H9 (cell line): ENCODE results near the gene CEP170B. TPM values are rescaled to one million over a fixed set of nuclear protein-coding genes. Genes with fewer than 3 reads are reported as not detected.

ENCODE experiments used
- DNase-seq: peaks from one replicate; pipeline ENCODE4 v3.0.0-alpha.2; 2017
- H2AFZ ChIP-seq: one replicate; pipeline ENCODE4 v1.6.1; 2013; ENCODE audit warnings: mild to moderate bottlenecking, low read length, control low read depth, moderate library complexity
- H2AK5ac ChIP-seq: 2 replicates; pipeline ENCODE4 v1.6.1; 2013; ENCODE audit warnings: low read length, control low read depth, mixed read lengths; ENCODE audit not compliant: insufficient read length
- H2BK120ac ChIP-seq: one replicate; pipeline ENCODE4 v1.6.1; 2013; ENCODE audit warnings: low read depth, mild to moderate bottlenecking, low read length, control low read depth, inconsistent platforms; ENCODE audit not compliant: poor library complexity, severe bottlenecking
- H2BK12ac ChIP-seq: 2 replicates; pipeline ENCODE4 v1.6.1; 2013; ENCODE audit warnings: low read length, control low read depth, mixed read lengths, low read depth; ENCODE audit not compliant: insufficient read length
- H2BK15ac ChIP-seq: 2 replicates; pipeline ENCODE4 v1.6.1; 2013; ENCODE audit warnings: low read depth, low read length, control low read depth
- H2BK20ac ChIP-seq: one replicate; pipeline ENCODE4 v1.6.1; 2013; ENCODE audit warnings: low read depth, mild to moderate bottlenecking, low read length, control low read depth, inconsistent platforms; ENCODE audit not compliant: poor library complexity, severe bottlenecking
- H2BK5ac ChIP-seq: 2 replicates; pipeline ENCODE4 v1.6.1; 2013; ENCODE audit warnings: low read length, control low read depth, mixed read lengths; ENCODE audit not compliant: insufficient read length
- H3K14ac ChIP-seq: 2 replicates; pipeline ENCODE4 v1.6.1; 2013; ENCODE audit warnings: low read length, control low read depth; ENCODE audit not compliant: insufficient read depth
- H3K18ac ChIP-seq: 2 replicates; pipeline ENCODE4 v1.6.1; 2013; ENCODE audit warnings: low read depth, mild to moderate bottlenecking, mixed read lengths, low read length, control low read depth; ENCODE audit not compliant: insufficient read length
- H3K23ac ChIP-seq: 2 replicates; pipeline ENCODE4 v1.6.1; 2013; ENCODE audit warnings: low read length, control low read depth, mixed read lengths, low read depth; ENCODE audit not compliant: insufficient read length
- H3K23me2 ChIP-seq: 2 replicates; pipeline ENCODE4 v1.6.1; 2013; ENCODE audit warnings: low read depth, mild to moderate bottlenecking, mixed read lengths, low read length, control low read depth; ENCODE audit not compliant: insufficient read length, poor library complexity, severe bottlenecking
- H3K27ac ChIP-seq: 2 replicates; pipeline ENCODE4 v1.5.1; 2013; ENCODE audit warnings: low read length, control low read depth, mixed read lengths, low read depth; ENCODE audit not compliant: insufficient read length
- H3K27me3 ChIP-seq: 2 replicates; pipeline ENCODE4 v1.6.1; 2013; ENCODE audit warnings: low read length, control low read depth, inconsistent platforms; ENCODE audit not compliant: insufficient read depth
- H3K4ac ChIP-seq: 2 replicates; pipeline ENCODE4 v1.6.1; 2013; ENCODE audit warnings: low read depth, mild to moderate bottlenecking, control low read depth, inconsistent platforms, low read length, moderate library complexity
- H3K4me1 ChIP-seq: 2 replicates; pipeline ENCODE4 v1.6.1; 2013; ENCODE audit warnings: low read length, control low read depth, inconsistent platforms; ENCODE audit not compliant: insufficient read depth
- H3K4me2 ChIP-seq: 2 replicates; pipeline ENCODE4 v1.6.1; 2013; ENCODE audit warnings: low read length, control low read depth, mixed read lengths; ENCODE audit not compliant: insufficient read length, insufficient read depth
- H3K56ac ChIP-seq: 2 replicates; pipeline ENCODE4 v1.6.1; 2013; ENCODE audit warnings: low read depth, mild to moderate bottlenecking, mixed read lengths, low read length, control low read depth; ENCODE audit not compliant: insufficient read length
- H3K79me1 ChIP-seq: 2 replicates; pipeline ENCODE4 v1.6.1; 2013; ENCODE audit warnings: low read depth, mild to moderate bottlenecking, moderate library complexity, low read length, control low read depth, inconsistent platforms; ENCODE audit not compliant: insufficient read depth, poor library complexity, severe bottlenecking
- H3K79me2 ChIP-seq: 2 replicates; pipeline ENCODE4 v1.6.1; 2013; ENCODE audit warnings: low read length, control low read depth, inconsistent platforms; ENCODE audit not compliant: insufficient read depth
- H3K9ac ChIP-seq: 2 replicates; pipeline ENCODE4 v1.6.1; 2013; ENCODE audit warnings: low read length, control low read depth, mixed read lengths; ENCODE audit not compliant: insufficient read length; ENCODE audit errors: extremely low read depth
- H3K9me3 ChIP-seq: one replicate; pipeline ENCODE4 v1.6.1; 2013; ENCODE audit warnings: low read depth, low read length, inconsistent platforms; ENCODE audit not compliant: control insufficient read depth
- H3T11ph ChIP-seq: one replicate; pipeline ENCODE4 v1.6.1; 2013; ENCODE audit warnings: mild to moderate bottlenecking, low read length, control low read depth, inconsistent platforms
- H4K20me1 ChIP-seq: one replicate; pipeline ENCODE4 v1.6.1; 2013; ENCODE audit not compliant: control insufficient read depth, insufficient read length, insufficient read depth
- H4K5ac ChIP-seq: 2 replicates; pipeline ENCODE4 v1.6.1; 2013; ENCODE audit warnings: low read depth, mild to moderate bottlenecking, mixed read lengths, low read length, control low read depth; ENCODE audit not compliant: insufficient read length
- H4K8ac ChIP-seq: replicated peaks from 2 replicates; pipeline ENCODE4 v1.6.1; 2013; ENCODE audit warnings: low read length, control low read depth, mixed read lengths, low read depth; ENCODE audit not compliant: insufficient read length
- H4K91ac ChIP-seq: 2 replicates; pipeline ENCODE4 v1.6.1; 2013; ENCODE audit warnings: low read depth, mild to moderate bottlenecking, moderate library complexity, mixed read lengths, low read length, control low read depth; ENCODE audit not compliant: insufficient read length
- H3K27ac Mint-ChIP-seq, 3 experiments: 2 replicates in 2 of 3; 3 replicates in 1 of 3; pipeline ENCODE4 v1.8.0; 2020 to 2021; ENCODE audit warnings: mixed read lengths in 3 of 3, mild to moderate bottlenecking in 1 of 3, moderate library complexity in 1 of 3
- H3K27me3 Mint-ChIP-seq: 2 replicates; pipeline ENCODE4 v1.8.0; 2021; ENCODE audit warnings: low read depth, mild to moderate bottlenecking, moderate library complexity, mixed read lengths
- H3K36me3 Mint-ChIP-seq, 3 experiments: 2 replicates in 2 of 3; 3 replicates in 1 of 3; pipeline ENCODE4 v1.8.0; 2020 to 2021; ENCODE audit warnings: low read depth in 3 of 3, mixed read lengths in 3 of 3; ENCODE audit not compliant: insufficient read depth in 1 of 3
- H3K4me1 Mint-ChIP-seq, 2 experiments: 2 replicates each; pipeline ENCODE4 v1.8.0; 2020; ENCODE audit warnings: mixed read lengths in 2 of 2
- H3K4me3 Mint-ChIP-seq, 2 experiments: 2 replicates in 1 of 2; 3 replicates in 1 of 2; pipeline ENCODE4 v1.8.0; 2020 to 2021; ENCODE audit warnings: mild to moderate bottlenecking in 2 of 2, mixed read lengths in 2 of 2, moderate library complexity in 1 of 2
- H3K9me3 Mint-ChIP-seq, 2 experiments: 2 replicates in 1 of 2; 3 replicates in 1 of 2; pipeline ENCODE4 v1.8.0; 2020; ENCODE audit warnings: mild to moderate bottlenecking in 2 of 2, mixed read lengths in 2 of 2, moderate library complexity in 1 of 2
- CTCF ChIP-seq: fragments of 200-600 bp; sonication (generic); conservative IDR thresholded peaks from 3 replicates; pipeline ENCODE4 v1.8.0; 2021; ENCODE audit warnings: antibody characterized with exemption, mild to moderate bottlenecking
- WGBS: extraction: QIAGEN DNeasy Blood & Tissue Kit; methylation state at CpG from one replicate; pipeline ENCODE4 v1.1.7; 2013; ENCODE audit warnings: missing lambda C conversion rate, low lambda C conversion rate, mixed read lengths; ENCODE audit not compliant: insufficient read length; ENCODE audit errors: extremely low coverage; 5-methylcytosine and 5-hydroxymethylcytosine counted together
- total RNA-seq: library from RNA; stranded (reverse); gene quantifications from 2 replicates; pipeline ENCODE4 v1.2.1, GENCODE V29; 2021

Gene CEP170B
- total RNA-seq, 1 experiment from 2014 or later: 28.8 TPM

- Mint-ChIP-seq H3K9me3 (peaks cover 0 to 5% of the 10 kb centered on the region in 2 experiments; a peak in 1 of 5 replicates), H3K4me3 (no peak overlapping the region), H3K4me1 (peaks cover 2 to 5% of the 10 kb centered on the region in 2 experiments; a peak in 3 of 4 replicates), H3K27ac (no peak overlapping the region), H3K27me3 (no peaks in the 10 kb centered on the region; the same call in none of the 2 replicates), H3K36me3 (peaks cover 2 to 9% (median 6%) of the 10 kb centered on the region in 3 experiments; a peak in 3 of 7 replicates)
- Histone ChIP-seq H2BK20ac (no peak overlapping the region), H2BK15ac (no peak overlapping the region), H3K23ac (no peak overlapping the region), H3K27me3 (no peaks in the 10 kb centered on the region), H2BK12ac (no peak overlapping the region), H3K27ac (no peak overlapping the region), H3K79me2 (no peaks in the 10 kb centered on the region), H4K91ac (no peak overlapping the region), H2BK120ac (no peak overlapping the region), H3K56ac (no peak overlapping the region), H3K18ac (no peak overlapping the region), H3K4me2 (no peak overlapping the region), H3K4ac (no peak overlapping the region), H3T11ph (no peak overlapping the region), H3K9me3 (no peaks in the 10 kb centered on the region), H4K5ac (no peak overlapping the region), H3K4me1 (no peaks in the 10 kb centered on the region), H3K79me1 (no peaks in the 10 kb centered on the region), H4K8ac (no peak overlapping the region), H2AK5ac (no peak overlapping the region), H3K9ac (no peak overlapping the region), H3K14ac (no peak overlapping the region), H2AFZ (no peak overlapping the region), H3K23me2 (no peaks in the 10 kb centered on the region), H2BK5ac (no peak overlapping the region), H4K20me1 (no peaks in the 10 kb centered on the region)
- DNase-seq: no peak
- no CpG with 5 or more reads among the region's 26 CpGs for WGBS
- TF ChIP-seq CTCF: no peak
These were observed 23.7 kb downstream of the CEP170B start for GRCh38 chr14:104888489-104889374.
